B cell (primary cell): Measurements from ENCODE around the gene C15orf39. TPM values are rescaled to one million over a fixed set of nuclear protein-coding genes. Genes with fewer than 3 reads are reported as not detected.

ENCODE experiments used
- ATAC-seq: fragments of 200-7000 bp; cut with Tn5 transposase; one replicate; pipeline ENCODE4 v1.10.0; 2021; ENCODE audit warnings: low read depth, mild to moderate bottlenecking, moderate number of reproducible peaks, moderate library complexity
- CTCF ChIA-PET: fragments of 350-600 bp; sonication (Branson Sonifier 250); formaldehyde crosslinking; loops from one replicate; lab custom pipeline; 2021; ENCODE audit warnings: antibody characterized with exemption, inconsistent platforms; lab: Charles Lee
- POLR2A ChIA-PET: fragments of 350-600 bp; sonication (Branson Sonifier 250); formaldehyde crosslinking; loops from one replicate; lab custom pipeline; 2021; ENCODE audit warnings: antibody characterized with exemption; lab: Charles Lee
- DNase-seq: peaks from one replicate; pipeline ENCODE4 v3.0.0; 2013
- H2AFZ ChIP-seq: 2 replicates; pipeline ENCODE4 v1.6.1; 2012; ENCODE audit warnings: mild to moderate bottlenecking, low read depth, low read length; ENCODE audit not compliant: insufficient read depth, poor library complexity, severe bottlenecking
- H3K27ac ChIP-seq, 2 donors: 1 replicate in 1 of 2; 2 replicates in 1 of 2; pipeline ENCODE4 v1.5.1; 2012 to 2013; ENCODE audit warnings: low read length in 2 of 2, mild to moderate bottlenecking in 2 of 2, moderate library complexity in 1 of 2
- H3K27me3 ChIP-seq, 4 experiments: fragments of 200-600 bp in 1 of 4; sonication (generic) in 1 of 4; replicated peaks in 1 of 4; 1 replicate in 2 of 4; 2 replicates in 2 of 4; pipeline versions ENCODE4 v1.6.1 to v1.7.0; 2013 to 2016; ENCODE audit warnings: low read length in 3 of 4, mild to moderate bottlenecking in 2 of 4, mixed read lengths in 1 of 4, moderate library complexity in 1 of 4; ENCODE audit not compliant: insufficient read depth in 4 of 4, control insufficient read depth in 3 of 4; ENCODE audit errors: control extremely low read depth in 1 of 4
- H3K36me3 ChIP-seq, 2 experiments: replicated peaks in 1 of 2; 1 replicate in 1 of 2; 2 replicates in 1 of 2; pipeline versions ENCODE4 v1.6.1 to v1.7.1; 2013; ENCODE audit warnings: low read length in 1 of 2; ENCODE audit not compliant: insufficient read depth in 2 of 2, control insufficient read depth in 1 of 2; ENCODE audit errors: control extremely low read depth in 1 of 2, extremely low read depth in 1 of 2
- H3K4me1 ChIP-seq, 2 donors: fragments of 200-600 bp in 1 of 2; sonication (generic) in 1 of 2; 1 replicate in 1 of 2; 2 replicates in 1 of 2; pipeline versions ENCODE4 v1.5.1 to v1.6.1; 2013 to 2017; ENCODE audit warnings: low read length in 2 of 2; ENCODE audit not compliant: control insufficient read depth in 2 of 2, insufficient read depth in 2 of 2
- H3K4me2 ChIP-seq: replicated peaks from 2 replicates; pipeline ENCODE3; 2012; ENCODE audit warnings: mild to moderate bottlenecking, low read depth, low read length; ENCODE audit not compliant: poor library complexity, severe bottlenecking
- H3K4me3 ChIP-seq, 5 experiments: fragments of 200-600 bp in 1 of 5; sonication (generic) in 1 of 5; 1 replicate in 3 of 5; 2 replicates in 2 of 5; pipeline versions ENCODE4 v1.5.1 to v1.7.0; 2011 to 2016; ENCODE audit warnings: low read length in 4 of 5, mild to moderate bottlenecking in 4 of 5, low read depth in 2 of 5, control low read depth in 1 of 5, moderate library complexity in 1 of 5; ENCODE audit not compliant: insufficient read depth in 1 of 5; ENCODE audit errors: control extremely low read depth in 1 of 5, extremely low read depth in 1 of 5
- H3K79me2 ChIP-seq: fragments of 200-600 bp; sonication (generic); one replicate; pipeline ENCODE4 v1.6.0; 2016; ENCODE audit warnings: low read length; ENCODE audit not compliant: control insufficient read depth, insufficient read depth
- H3K9ac ChIP-seq: fragments of 200-600 bp; sonication (generic); 2 replicates; pipeline ENCODE4 v1.6.1; 2017; ENCODE audit warnings: mild to moderate bottlenecking, low read length, moderate library complexity
- H3K9me3 ChIP-seq, 3 donors: one replicate each; pipeline versions ENCODE4 v1.6.1 to v1.7.1; 2013; ENCODE audit warnings: low read length in 2 of 3; ENCODE audit not compliant: control insufficient read depth in 2 of 3, insufficient read depth in 1 of 3; ENCODE audit errors: control extremely low read depth in 1 of 3
- H4K20me1 ChIP-seq: 2 replicates; pipeline ENCODE4 v1.6.0; 2012; ENCODE audit warnings: mild to moderate bottlenecking, low read length; ENCODE audit not compliant: insufficient read depth, control insufficient read depth, poor library complexity, severe bottlenecking
- H3K27ac Mint-ChIP-seq: one replicate; pipeline ENCODE4 v1.8.0; 2021; ENCODE audit warnings: mixed read lengths
- H3K27me3 Mint-ChIP-seq: one replicate; pipeline ENCODE4 v1.8.0; 2021; ENCODE audit warnings: mixed read lengths
- H3K4me1 Mint-ChIP-seq: one replicate; pipeline ENCODE4 v1.8.0; 2021; ENCODE audit warnings: mixed read lengths
- H3K4me3 Mint-ChIP-seq: one replicate; pipeline ENCODE4 v1.8.0; 2021; ENCODE audit warnings: mixed read lengths
- H3K9me3 Mint-ChIP-seq: one replicate; pipeline ENCODE4 v1.8.0; 2022; ENCODE audit warnings: mixed read lengths; ENCODE audit not compliant: insufficient read depth
- CTCF ChIP-seq: fragments of 200-600 bp; IDR thresholded peaks from one replicate; pipeline ENCODE4 v1.8.0; 2022; ENCODE audit warnings: antibody characterized with exemption, mild to moderate bottlenecking
- EZH2 ChIP-seq: IDR thresholded peaks from 2 replicates; pipeline ENCODE4 v1.6.1; 2012; ENCODE audit warnings: borderline replicate concordance, low read depth, mild to moderate bottlenecking, moderate library complexity, low read length; ENCODE audit not compliant: insufficient read depth, poor library complexity, severe bottlenecking
- WGBS: methylation state at CpG from one replicate; pipeline ENCODE4 v1.1.5; 2013; ENCODE audit warnings: missing lambda C conversion rate; ENCODE audit not compliant: insufficient coverage; 5-methylcytosine and 5-hydroxymethylcytosine counted together
- intact Hi-C: fragments of 100-400 bp; cut with micrococcal nuclease; formaldehyde crosslinking; loops from one replicate; pipeline ENCODE4 v1.10.0; 2022
- polyA plus RNA-seq: library from polyadenylated mRNA; depleted of rRNA; stranded (reverse); fragments of >200 nt; gene quantifications from 2 replicates; pipeline ENCODE4 v1.2.3, GENCODE V29; 2012
- total RNA-seq, 2 donors: library from RNA; stranded (reverse); fragments of 120-200 nt in 1 of 2; gene quantifications; 1 replicate in 1 of 2; 2 replicates in 1 of 2; pipeline versions ENCODE4 v1.2.3 to v1.2.4, GENCODE V29; 2013 to 2022

C15orf39 gene
- total and polyA plus RNA-seq, 2 donors (not counting 1 experiment from before 2014, with no cell fraction given): 12.4 to 72.7 TPM

- intact Hi-C loops: loop anchor here (10.0 kb wide), 3 partner anchors 103 to 573 kb away; partner anchors contain the start of gene SIN3A
- Mint-ChIP-seq H3K4me1 (peaks cover 21% of the 10 kb centered on the region), H3K4me3 (no peak overlapping the region), H3K27ac (no peak overlapping the region), H3K9me3 (no peaks in the 10 kb centered on the region), H3K27me3 (no peaks in the 10 kb centered on the region)
- TF ChIP-seq EZH2: no peak
- TF ChIP-seq CTCF: no peak
- H3K4me2 ChIP-seq: no peak overlapping the region
- ATAC-seq: no peak
- peaks cover 0 to 60% of the 10 kb centered on the region in 2 experiments for H3K36me3 ChIP-seq
- no peak overlapping the region for H2AFZ ChIP-seq
- H4K20me1 ChIP-seq: peaks cover 88% of the 10 kb centered on the region
- H3K27me3 ChIP-seq: no peaks in the 10 kb centered on the region
- no peak overlapping the region for H3K9ac ChIP-seq
- no peak overlapping the region for H3K4me3 ChIP-seq
- H3K4me1 ChIP-seq: peaks cover 9 to 23% of the 10 kb centered on the region in 2 donors
- CTCF ChIA-PET: interaction anchor here (0.6 to 9.9 kb wide), 4 partner anchors 12 to 691 kb away, joined by 3 to 251 read pairs (median 86); partner anchors contain the start of gene PPCDC
- peaks cover 86% of the 10 kb centered on the region for H3K79me2 ChIP-seq
- WGBS: 96% methylated on average over 20 of the region's 20 CpGs
- no peak overlapping the region for H3K27ac ChIP-seq
- no peak for DNase-seq
- POLR2A ChIA-PET: no interaction called here
- H3K9me3 ChIP-seq: no peaks in the 10 kb centered on the region
These were observed 6.2 kb downstream of the C15orf39 start for GRCh38 chr15:75207618-75208500.
